ENCODE measurements around the gene CARD18.

- no peak for TF ChIP-seq CTCF (IDR thresholded peaks at IDR 0.05; ENCODE audit: low read length)
- TF ChIP-seq EZH2 (optimal IDR thresholded peaks at IDR 0.05; ENCODE audit: low read depth, low read length): no peak
- no peak for TF ChIP-seq EZH2phosphoT487 (IDR thresholded peaks at IDR 0.05; ENCODE audit: low read length)
Observed at GRCh38 chr11:105137286-105137685, 2.3 kb downstream of the CARD18 start.
